Mucosa of descending colon (tissue), 3 donors: Measurements from ENCODE around the gene GHR. TPM values are rescaled to one million over a fixed set of nuclear protein-coding genes. Genes with fewer than 3 reads are reported as not detected.
"Not testable (repeated sequence)": the region's sequence is repeated elsewhere in the genome, so short reads cannot be mapped to it uniquely, and the experiment has no call there.

Experiments used
- ATAC-seq: fragments of 200-7000 bp; cut with Tn5 transposase; one replicate; pipeline ENCODE4 v1.9.1; 2020; ENCODE audit warnings: mild to moderate bottlenecking, moderate library complexity
- DNase-seq, 3 donors: peaks; one replicate each; pipeline ENCODE4 v3.0.0-alpha.2; 2020
- H3K36me3 ChIP-seq: fragments of 200-600 bp; one replicate; pipeline ENCODE4 v1.8.0; 2021; ENCODE audit warnings: low read depth, mild to moderate bottlenecking
- H3K4me1 ChIP-seq: fragments of 200-600 bp; one replicate; pipeline ENCODE4 v1.8.0; 2021; ENCODE audit warnings: low read depth, mild to moderate bottlenecking
- H3K4me3 ChIP-seq: fragments of 200-600 bp; one replicate; pipeline ENCODE4 v1.8.0; 2021; ENCODE audit warnings: mild to moderate bottlenecking
- H3K9me3 ChIP-seq: fragments of 200-600 bp; one replicate; pipeline ENCODE4 v1.8.0; 2021; ENCODE audit warnings: mild to moderate bottlenecking
- CTCF ChIP-seq: fragments of 200-600 bp; IDR thresholded peaks from one replicate; pipeline ENCODE4 v1.8.0; 2022; ENCODE audit warnings: antibody characterized with exemption, mild to moderate bottlenecking
- intact Hi-C, 2 donors: fragments of 100-400 bp; cut with DNase I in 1 of 2; cut with micrococcal nuclease in 1 of 2; formaldehyde crosslinking; loops; one replicate each; pipeline versions ENCODE4 v1.11.0 to v1.11.1; 2022; cut with DNase I, micrococcal nuclease
- total RNA-seq, 3 donors: library from RNA; stranded (reverse); fragmentation: NEBNext Ultra II Directional in 2 of 3; extraction: Animal tissue kit (Norgen Biotek cat#: 25700) in 2 of 3; gene quantifications; one replicate each; pipeline versions ENCODE4 v1.2.1 to v1.2.4, GENCODE V29; 2021 to 2023
- donor health status: DM: no; HTN: no; CAD: no; lungs with moderate emphysema.
- donor health status: DM: no; HTN: no; CAD: no.
- donor health status: DM: no; HTN: yes; CAD: no.

Gene GHR
- total RNA-seq, 3 donors from 2014 or later, result 8.7 to 10.3 (median 9.8) TPM

- TF ChIP-seq CTCF, result no peak
- no peaks in the 10 kb centered on the region for H3K4me1 ChIP-seq
- intact Hi-C loops, result no loop called here
- no peaks in the 10 kb centered on the region for H3K36me3 ChIP-seq
- no peak overlapping the region for H3K4me3 ChIP-seq
- no peaks in the 10 kb centered on the region for H3K9me3 ChIP-seq
- ATAC-seq (no peak), DNase-seq (no peak)
Measured at GRCh38 chr5:42655982-42656650, 232.9 kb downstream of the GHR start.

GRCh38 chr5:42656651-42657015 lies 233.4 kb downstream of the GHR start:
- intact Hi-C loops, result no loop called here
- H3K36me3 ChIP-seq, result no peaks in the 10 kb centered on the region
- no peaks in the 10 kb centered on the region for H3K4me1 ChIP-seq
- no peaks in the 10 kb centered on the region for H3K9me3 ChIP-seq
- ATAC-seq (no peak), DNase-seq (no peak)
- H3K4me3 ChIP-seq, result no peak overlapping the region
- no peak for TF ChIP-seq CTCF

- H3K9me3 ChIP-seq, intact Hi-C loops, H3K4me1 ChIP-seq, H3K36me3 ChIP-seq, H3K4me3 ChIP-seq, ATAC-seq: not testable (repeated sequence)
- peak in 1 of 3 donors; percentile 2 for DNase-seq
Measured at GRCh38 chr5:42659869-42660268, 236.6 kb downstream of the GHR start.

- no peak for TF ChIP-seq CTCF
- intact Hi-C loops, result no loop called here
- DNase-seq (no peak), ATAC-seq (no peak)
- Histone ChIP-seq H3K4me1 (no peaks in the 10 kb centered on the region), H3K36me3 (no peaks in the 10 kb centered on the region), H3K9me3 (no peaks in the 10 kb centered on the region), H3K4me3 (no peak overlapping the region)
Measured at GRCh38 chr5:42665857-42666256, 242.6 kb downstream of the GHR start.

- no peaks in the 10 kb centered on the region for H3K36me3 ChIP-seq
- no peaks in the 10 kb centered on the region for H3K9me3 ChIP-seq
- DNase-seq (no peak), ATAC-seq (no peak)
- no peak overlapping the region for H3K4me3 ChIP-seq
- H3K4me1 ChIP-seq, result no peaks in the 10 kb centered on the region
- no peak for TF ChIP-seq CTCF
- intact Hi-C loops, result no loop called here
Measured at GRCh38 chr5:42666869-42667268, 243.6 kb downstream of the GHR start.

- no peaks in the 10 kb centered on the region for H3K4me1 ChIP-seq
- H3K4me3 ChIP-seq, result no peak overlapping the region
- ATAC-seq, result no peak
- H3K36me3 ChIP-seq, result no peaks in the 10 kb centered on the region
- intact Hi-C loops, result no loop called here
- no peak for DNase-seq
- no peak for TF ChIP-seq CTCF
- H3K9me3 ChIP-seq, result no peaks in the 10 kb centered on the region
Measured at GRCh38 chr5:42668254-42668653, 245.0 kb downstream of the GHR start.
